ENCODE data around the gene NAXE.

- TF ChIP-seq, protein P1, sequence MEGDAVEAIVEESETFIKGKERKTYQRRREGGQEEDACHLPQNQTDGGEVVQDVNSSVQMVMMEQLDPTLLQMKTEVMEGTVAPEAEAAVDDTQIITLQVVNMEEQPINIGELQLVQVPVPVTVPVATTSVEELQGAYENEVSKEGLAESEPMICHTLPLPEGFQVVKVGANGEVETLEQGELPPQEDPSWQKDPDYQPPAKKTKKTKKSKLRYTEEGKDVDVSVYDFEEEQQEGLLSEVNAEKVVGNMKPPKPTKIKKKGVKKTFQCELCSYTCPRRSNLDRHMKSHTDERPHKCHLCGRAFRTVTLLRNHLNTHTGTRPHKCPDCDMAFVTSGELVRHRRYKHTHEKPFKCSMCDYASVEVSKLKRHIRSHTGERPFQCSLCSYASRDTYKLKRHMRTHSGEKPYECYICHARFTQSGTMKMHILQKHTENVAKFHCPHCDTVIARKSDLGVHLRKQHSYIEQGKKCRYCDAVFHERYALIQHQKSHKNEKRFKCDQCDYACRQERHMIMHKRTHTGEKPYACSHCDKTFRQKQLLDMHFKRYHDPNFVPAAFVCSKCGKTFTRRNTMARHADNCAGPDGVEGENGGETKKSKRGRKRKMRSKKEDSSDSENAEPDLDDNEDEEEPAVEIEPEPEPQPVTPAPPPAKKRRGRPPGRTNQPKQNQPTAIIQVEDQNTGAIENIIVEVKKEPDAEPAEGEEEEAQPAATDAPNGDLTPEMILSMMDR (conservative IDR thresholded peaks at IDR 0.05 in 1 of 2, IDR thresholded peaks at IDR 0.05 in 1 of 2; ENCODE audit: extremely low read depth in 1 of 2, insufficient read depth in 1 of 2, low read depth in 1 of 2, low read length in 2 of 2) = no peak
- peak; percentile 11 for TF ChIP-seq EZH2 (IDR thresholded peaks at IDR 0.05; ENCODE audit: borderline replicate concordance, low read length)
Measured at GRCh38 chr1:156624814-156625435, 33.3 kb downstream of the NAXE start.
